Glomerular visceral epithelial cell (primary cell): ENCODE measurements around the gene PCP4L1.
"Not testable (repeated sequence)": the region's sequence is repeated elsewhere in the genome, so short reads cannot be mapped to it uniquely, and the experiment has no call there.

Source experiments
- DNase-seq: peaks from one replicate; pipeline ENCODE4 v3.0.0-alpha.2; 2016; ENCODE audit errors: extremely low spot score

PCP4L1 gene

GRCh38 chr1:161228032-161228431 lies 30.5 kb upstream of the PCP4L1 start:
- no peak for DNase-seq

GRCh38 chr1:161229896-161230295 lies 28.6 kb upstream of the PCP4L1 start:
- DNase-seq = no peak

- DNase-seq = no peak
Measured at GRCh38 chr1:161230762-161231161, 27.8 kb upstream of the PCP4L1 start.

- DNase-seq = no peak
Measured at GRCh38 chr1:161233102-161233501, 25.4 kb upstream of the PCP4L1 start.

- DNase-seq = no peak
Measured at GRCh38 chr1:161235957-161236775, 22.4 kb upstream of the PCP4L1 start.

- DNase-seq = no peak
Measured at GRCh38 chr1:161238039-161238473, 20.5 kb upstream of the PCP4L1 start, which contains the start of gene NR1I3. NR1I3 (minus strand) TSS chr1:161238203; CDS start chr1:161236565, 1,638 bp downstream.

GRCh38 chr1:161241682-161242081 lies 16.9 kb upstream of the PCP4L1 start:
- DNase-seq = no peak

GRCh38 chr1:161242313-161242712 lies 16.2 kb upstream of the PCP4L1 start:
- DNase-seq = no peak

- DNase-seq = no peak
Measured at GRCh38 chr1:161244888-161245287, 13.7 kb upstream of the PCP4L1 start.

- not testable (repeated sequence) for DNase-seq
Measured at GRCh38 chr1:161250100-161250499, 8.4 kb upstream of the PCP4L1 start.

- no peak for DNase-seq
Measured at GRCh38 chr1:161250829-161251228, 7.7 kb upstream of the PCP4L1 start.

GRCh38 chr1:161251579-161251978 lies 7.0 kb upstream of the PCP4L1 start:
- no peak for DNase-seq

GRCh38 chr1:161255302-161255701 lies 3.2 kb upstream of the PCP4L1 start:
- not testable (repeated sequence) for DNase-seq

GRCh38 chr1:161255955-161256520 lies 2.5 kb upstream of the PCP4L1 start:
- DNase-seq = not testable (repeated sequence)

- not testable (repeated sequence) for DNase-seq
Measured at GRCh38 chr1:161257109-161257508, 1.4 kb upstream of the PCP4L1 start.

- DNase-seq = no peak
Measured at GRCh38 chr1:161259345-161259702, 779 bp downstream of the PCP4L1 start.

- DNase-seq = no peak
Measured at GRCh38 chr1:161259765-161260164, 1.2 kb downstream of the PCP4L1 start.

GRCh38 chr1:161260376-161261260 lies 2.1 kb downstream of the PCP4L1 start:
- DNase-seq = no peak

- peak; percentile 23 for DNase-seq
Measured at GRCh38 chr1:161261261-161262235, 3.0 kb downstream of the PCP4L1 start.

GRCh38 chr1:161265305-161265704 lies 6.8 kb downstream of the PCP4L1 start:
- peak; percentile 37 for DNase-seq

GRCh38 chr1:161266202-161266601 lies 7.7 kb downstream of the PCP4L1 start:
- DNase-seq = peak; percentile 63
